ENCODE measurements around the gene MPPED1.

DNA sequence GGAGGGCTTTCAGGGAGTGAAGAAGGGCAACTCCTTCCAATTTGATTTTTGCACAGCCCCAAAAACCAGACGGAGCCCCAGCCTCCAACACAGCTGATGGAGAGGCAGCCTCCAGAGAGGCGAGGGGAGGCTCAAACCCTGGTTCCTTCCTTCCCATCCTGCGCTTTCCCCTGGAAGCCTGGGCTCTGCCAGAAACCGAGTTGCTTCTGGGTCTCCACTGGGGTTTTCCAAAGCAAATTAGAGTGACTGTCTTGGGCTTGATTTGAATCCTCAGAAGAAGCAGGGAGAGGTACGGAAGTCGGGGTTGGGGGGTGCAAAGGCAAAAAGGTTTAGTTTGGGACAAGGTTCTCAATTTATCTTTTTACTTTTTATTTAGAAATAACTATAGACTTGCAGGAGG, 129.2 kb downstream of the MPPED1 start:
- TF ChIP-seq POLR2AphosphoS5 (IDR thresholded peaks at IDR 0.05) (no peak), CTCF (IDR thresholded peaks at IDR 0.05) (no peak)

Data from upper lobe of left lung (tissue), 4 donors.